Fibroblast of villous mesenchyme (primary cell): ENCODE data around the gene APEH. TPM values are rescaled to one million over a fixed set of nuclear protein-coding genes. Genes with fewer than 3 reads are reported as not detected.
"Not testable (repeated sequence)": the region's sequence is repeated elsewhere in the genome, so short reads cannot be mapped to it uniquely, and the experiment has no call there.

Source experiments
- DNase-seq: peaks from one replicate; pipeline ENCODE4 v3.0.0-alpha.2; 2010; ENCODE audit warnings: low read depth
- H3K4me3 ChIP-seq: 2 replicates; pipeline ENCODE4 v1.5.1; 2011; ENCODE audit warnings: low read depth, mild to moderate bottlenecking, low read length
- CTCF ChIP-seq: IDR thresholded peaks from 2 replicates; pipeline ENCODE4 v1.5.1; 2012; ENCODE audit warnings: low read depth, mild to moderate bottlenecking, low read length; ENCODE audit not compliant: insufficient read depth
- total RNA-seq: library from RNA; depleted of rRNA; stranded (reverse); fragments of >200 nt; gene quantifications from 2 replicates; pipeline ENCODE4 v1.2.3, GENCODE V29; 2012

APEH gene
- total RNA-seq, 1 donor: 109 TPM

GRCh38 chr3:49681232-49681522 is 7.0 kb downstream of the APEH start:
- H3K4me3 ChIP-seq: no peak overlapping the region
- TF ChIP-seq CTCF: no peak
- no peak for DNase-seq

- H3K4me3 ChIP-seq: no peak overlapping the region
- TF ChIP-seq CTCF: no peak
- DNase-seq: no peak
These were observed 7.4 kb downstream of the APEH start for GRCh38 chr3:49681543-49681942.

- DNase-seq: no peak
These were observed 9.0 kb downstream of the APEH start for GRCh38 chr3:49683162-49683561.

GRCh38 chr3:49684453-49684852 is 10.3 kb downstream of the APEH start:
- DNase-seq, H3K4me3 ChIP-seq: not testable (repeated sequence)

More at GRCh38 chr3:49683162-49683561, 9.0 kb downstream of the APEH start:
- no peak for TF ChIP-seq CTCF
- H3K4me3 ChIP-seq: no peak overlapping the region

GRCh38 chr3:49685103-49685502 is 11.0 kb downstream of the APEH start:
- H3K4me3 ChIP-seq, DNase-seq: not testable (repeated sequence)

- H3K4me3 ChIP-seq, DNase-seq: not testable (repeated sequence)
These were observed 11.7 kb downstream of the APEH start for GRCh38 chr3:49685846-49686245.

GRCh38 chr3:49686346-49686745 is 12.2 kb downstream of the APEH start:
- not testable (repeated sequence) for DNase-seq
- peak overlapping the region; percentile 43 for H3K4me3 ChIP-seq

- H3K4me3 ChIP-seq: peak overlapping the region; percentile 43
- peak; percentile 44 for DNase-seq
These were observed 12.7 kb downstream of the APEH start for GRCh38 chr3:49686769-49687423.

- DNase-seq, H3K4me3 ChIP-seq: not testable (repeated sequence)
These were observed 13.3 kb downstream of the APEH start for GRCh38 chr3:49687424-49687795.

GRCh38 chr3:49688338-49689045 is 14.3 kb downstream of the APEH start:
- peak overlapping the region; percentile 95 for H3K4me3 ChIP-seq
- DNase-seq: not testable (repeated sequence)
